Activated CD4-positive, alpha-beta T cell treated with anti-CD3 and anti-CD28 coated beads, Interleukin-2, amount 50 U/mL, for 4 hours (primary cell): ENCODE measurements around the gene WDR72.
"Not testable (repeated sequence)": the region's sequence is repeated elsewhere in the genome, so short reads cannot be mapped to it uniquely, and the experiment has no call there.

ENCODE experiments used
- DNase-seq, 2 experiments: peaks; one replicate each; pipeline ENCODE4 v3.0.0-alpha.2; 2020

The WDR72 gene

GRCh38 chr15:53588773-53589172 is 170.7 kb downstream of the WDR72 start:
- no peak for DNase-seq

DNA sequence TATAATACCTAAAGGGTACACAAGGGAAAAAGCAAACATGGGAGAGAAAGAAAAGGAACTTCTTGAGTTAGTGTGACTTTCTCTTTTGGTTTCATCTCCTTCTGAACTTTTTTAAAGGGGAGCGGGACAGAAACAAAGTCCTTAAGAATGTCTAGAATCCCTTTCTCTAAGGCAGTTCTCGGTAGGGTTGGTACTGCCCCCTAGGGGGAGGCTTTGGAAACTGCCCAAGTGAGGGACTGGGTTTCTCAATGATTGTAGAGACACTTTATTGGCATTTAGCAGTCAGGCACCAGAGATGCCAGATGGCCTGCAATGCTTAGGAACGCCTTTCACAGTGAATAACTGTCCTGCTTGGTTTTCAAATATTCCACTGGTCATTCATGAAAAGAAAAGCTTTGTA is 172.7 kb downstream of the WDR72 start:
- DNase-seq: no peak

DNA sequence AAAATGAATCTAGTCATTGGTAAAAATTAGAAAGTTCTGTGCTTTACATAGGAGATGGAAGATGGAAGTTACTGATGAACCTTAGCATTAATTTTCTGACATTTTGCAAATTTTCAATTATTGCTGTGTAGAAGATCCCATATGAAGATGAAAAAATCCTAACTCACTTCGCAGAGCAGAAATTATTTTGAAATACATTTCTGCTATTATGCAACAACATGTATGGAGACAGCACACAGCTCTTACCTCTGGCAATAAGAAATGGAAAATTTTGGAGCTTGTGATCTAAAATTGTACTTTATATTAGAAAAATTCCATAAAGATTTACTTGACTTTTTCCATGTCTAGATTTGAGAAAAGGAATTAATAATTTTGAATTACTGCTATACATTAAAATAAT is 177.9 kb downstream of the WDR72 start:
- no peak for DNase-seq

- no peak for DNase-seq
Measured at GRCh38 chr15:53580366-53580765, 179.1 kb downstream of the WDR72 start.

DNA sequence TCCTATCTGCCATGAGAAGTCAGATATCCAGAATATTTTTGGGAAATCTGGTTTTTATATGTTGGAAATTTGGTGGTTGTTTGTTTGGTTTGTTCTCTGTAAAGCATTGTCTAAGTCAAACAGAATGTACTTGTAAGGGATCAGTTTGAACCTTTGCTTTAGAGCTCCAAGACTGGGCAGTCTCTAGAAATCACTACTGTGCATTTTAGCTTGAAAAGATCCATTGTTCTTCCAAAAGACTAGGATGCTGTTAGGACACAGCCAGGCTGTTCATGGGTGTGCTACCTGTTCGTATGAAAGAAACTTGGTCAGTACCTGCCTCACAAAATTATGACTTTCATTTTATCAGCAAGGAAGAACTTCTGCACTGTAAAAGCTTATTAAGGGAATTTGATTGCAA is 182.6 kb downstream of the WDR72 start:
- DNase-seq: no peak

DNA sequence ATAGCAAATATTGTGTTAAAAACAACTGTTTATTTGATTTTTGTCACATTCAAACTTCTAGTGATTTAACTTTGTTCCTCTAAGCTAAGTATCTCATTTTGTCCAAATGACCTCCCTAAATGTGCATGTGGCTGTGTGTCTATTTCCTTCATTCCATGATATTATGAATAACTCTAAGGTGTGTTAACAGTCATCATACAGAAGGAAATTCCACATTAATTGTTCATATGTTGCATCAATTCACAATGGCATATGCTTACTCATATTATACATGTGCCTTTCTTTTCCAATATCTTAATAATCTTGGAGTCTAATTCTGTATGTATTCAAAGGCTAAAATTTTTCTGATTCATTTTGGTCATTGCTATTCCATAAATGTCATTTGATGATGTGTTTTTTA is 186.4 kb downstream of the WDR72 start:
- DNase-seq: no peak

DNA sequence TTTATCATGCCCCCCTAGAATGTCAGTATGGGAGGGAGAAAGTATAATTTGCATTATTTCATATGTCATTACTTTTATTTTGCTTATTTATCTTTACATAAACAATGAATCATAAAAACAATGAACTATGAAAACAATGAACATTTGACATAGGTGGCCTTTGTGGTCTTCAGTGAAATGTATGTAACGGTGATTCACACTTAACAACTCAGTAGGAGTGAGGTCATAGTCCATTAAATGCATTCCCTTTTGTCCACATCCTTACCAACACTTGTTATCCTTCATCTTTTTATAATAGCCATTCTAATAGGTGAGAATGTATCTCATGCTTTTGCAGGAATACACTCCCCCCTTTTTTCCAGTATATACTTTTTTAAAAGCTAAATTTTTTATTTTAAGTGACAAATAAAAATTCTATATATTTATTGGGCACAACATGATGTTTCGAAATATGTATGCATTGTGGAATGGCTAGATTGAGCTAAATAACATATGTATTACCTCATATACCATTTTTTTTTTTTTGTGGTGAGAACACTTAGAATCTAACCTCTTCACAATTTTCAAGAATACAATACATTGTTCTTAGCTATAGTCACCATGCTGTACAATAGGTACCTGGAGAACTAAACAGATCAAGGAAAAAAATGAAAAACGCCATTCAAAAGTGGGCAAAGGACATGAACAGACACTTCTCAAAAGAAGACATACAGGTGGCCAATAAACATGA is 189.5 kb downstream of the WDR72 start:
- no peak for DNase-seq

DNA sequence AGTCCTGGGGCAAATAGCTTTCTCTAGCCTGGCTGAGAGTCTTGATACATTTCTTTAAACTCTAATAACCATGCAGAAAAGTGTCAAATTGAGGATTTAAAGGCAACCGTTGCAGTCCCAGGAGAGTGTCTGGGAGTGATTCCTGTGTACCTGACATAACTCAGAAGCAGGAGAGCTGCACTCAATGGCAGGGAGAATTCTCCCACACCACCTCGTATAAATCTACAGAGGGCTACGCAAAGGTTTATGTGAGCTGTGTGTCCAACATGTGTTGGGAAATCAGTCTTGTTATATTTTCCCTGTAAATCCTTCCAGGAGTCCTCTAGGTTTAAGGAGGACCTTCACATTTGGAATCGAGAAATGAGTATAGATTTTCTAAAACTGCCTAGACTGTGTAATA is 192.6 kb downstream of the WDR72 start:
- no peak for DNase-seq

GRCh38 chr15:53565721-53566120 is 193.7 kb downstream of the WDR72 start:
- no peak for DNase-seq

DNA sequence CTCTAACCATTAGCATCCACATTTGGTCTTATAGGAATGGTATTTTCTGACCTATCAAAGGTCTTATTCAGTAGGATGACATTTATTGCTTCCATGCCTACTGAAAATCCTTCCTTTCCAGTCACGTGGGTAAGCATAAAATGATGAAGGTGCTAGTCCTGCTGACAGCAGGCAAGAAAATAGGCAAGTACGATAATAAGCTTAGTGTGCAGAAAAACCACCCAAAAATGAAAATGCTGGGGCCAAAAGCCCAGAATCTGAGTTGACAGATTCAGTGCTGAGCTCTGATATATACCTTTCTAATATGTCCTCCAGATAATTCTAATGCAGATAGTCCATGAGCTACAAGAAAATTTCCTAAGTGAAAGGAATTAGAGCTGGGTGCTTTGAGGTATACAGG is 194.8 kb downstream of the WDR72 start:
- DNase-seq: no peak

- DNase-seq: no peak
Measured at GRCh38 chr15:53563627-53564026, 195.8 kb downstream of the WDR72 start.

GRCh38 chr15:53559364-53560277 is 199.8 kb downstream of the WDR72 start:
- no peak for DNase-seq

- no peak for DNase-seq
Measured at GRCh38 chr15:53558384-53558783, 201.1 kb downstream of the WDR72 start.

DNA sequence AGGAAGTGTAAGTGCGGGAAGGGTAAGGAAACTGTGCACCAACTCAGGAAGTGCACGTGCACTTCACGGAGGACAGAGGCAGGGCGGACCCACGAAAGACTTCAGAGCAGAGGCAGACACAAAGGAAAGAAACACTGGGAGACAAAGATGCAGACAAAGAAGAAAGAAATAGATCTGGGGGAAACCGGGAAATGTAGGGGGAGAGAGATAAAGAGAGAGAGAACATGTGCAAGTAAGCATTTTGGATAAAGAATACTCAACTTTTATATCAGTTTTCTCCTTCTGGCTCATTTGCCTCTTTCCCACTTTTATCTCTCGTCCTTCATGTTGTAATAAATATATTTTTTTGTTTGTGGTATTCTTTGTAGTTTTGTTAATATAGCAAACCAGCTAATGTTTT is 204.2 kb downstream of the WDR72 start:
- no peak for DNase-seq

GRCh38 chr15:53549697-53550305 is 209.7 kb downstream of the WDR72 start:
- DNase-seq: no peak

- no peak for DNase-seq
Measured at GRCh38 chr15:53548236-53548635, 211.2 kb downstream of the WDR72 start.

DNA sequence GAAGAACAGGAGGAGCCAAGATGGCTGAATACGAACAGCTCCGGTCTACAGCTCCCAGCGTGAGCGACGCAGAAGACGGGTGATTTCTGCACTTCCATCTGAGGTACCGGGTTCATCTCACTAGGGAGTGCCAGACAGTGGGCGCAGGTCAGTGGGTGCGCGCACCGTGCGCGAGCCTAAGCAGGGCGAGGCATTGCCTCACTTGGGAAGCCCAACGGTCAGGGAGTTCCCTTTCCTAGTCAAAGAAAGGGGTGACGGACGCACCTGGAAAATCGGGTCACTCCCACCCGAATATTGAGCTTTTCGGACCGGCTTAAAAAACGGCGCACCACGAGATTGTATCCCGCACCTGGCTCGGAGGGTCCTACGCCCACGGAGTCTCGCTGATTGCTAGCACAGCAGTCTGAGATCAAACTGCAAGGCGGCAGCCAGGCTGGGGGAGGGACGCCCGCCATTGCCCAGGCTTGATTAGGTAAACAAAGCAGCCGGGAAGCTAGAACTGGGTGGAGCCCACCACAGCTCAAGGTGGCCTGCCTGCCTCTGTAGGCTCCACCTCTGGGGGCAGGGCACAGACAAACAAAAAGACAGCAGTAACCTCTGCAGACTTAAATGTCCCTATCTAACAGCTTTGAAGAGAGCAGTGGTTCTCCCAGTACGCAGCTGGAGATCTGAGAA is 218.7 kb downstream of the WDR72 start:
- not testable (repeated sequence) for DNase-seq

GRCh38 chr15:53539878-53540277 is 219.6 kb downstream of the WDR72 start:
- DNase-seq: no peak

- DNase-seq: no peak
Measured at GRCh38 chr15:53536479-53537120, 222.9 kb downstream of the WDR72 start.

DNA sequence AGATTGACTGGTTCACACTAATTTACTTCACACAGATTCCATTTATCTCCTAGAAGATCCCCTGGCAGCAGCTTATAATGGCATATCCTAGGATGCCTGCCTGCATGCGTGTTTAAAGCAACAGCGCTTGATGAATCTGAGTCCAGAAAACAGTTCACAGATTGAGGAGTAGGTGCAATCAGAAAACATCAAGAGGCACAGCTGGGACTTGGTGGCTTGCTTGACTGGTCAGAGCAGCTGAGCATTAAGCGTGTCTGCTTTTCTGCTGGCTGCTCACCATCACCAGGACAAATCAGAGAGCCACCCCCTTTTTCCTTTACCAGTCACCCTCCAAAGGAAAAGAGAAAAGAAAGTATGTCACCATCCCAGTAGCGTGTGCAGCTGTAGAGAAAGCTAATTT is 223.6 kb downstream of the WDR72 start:
- DNase-seq: no peak

DNA sequence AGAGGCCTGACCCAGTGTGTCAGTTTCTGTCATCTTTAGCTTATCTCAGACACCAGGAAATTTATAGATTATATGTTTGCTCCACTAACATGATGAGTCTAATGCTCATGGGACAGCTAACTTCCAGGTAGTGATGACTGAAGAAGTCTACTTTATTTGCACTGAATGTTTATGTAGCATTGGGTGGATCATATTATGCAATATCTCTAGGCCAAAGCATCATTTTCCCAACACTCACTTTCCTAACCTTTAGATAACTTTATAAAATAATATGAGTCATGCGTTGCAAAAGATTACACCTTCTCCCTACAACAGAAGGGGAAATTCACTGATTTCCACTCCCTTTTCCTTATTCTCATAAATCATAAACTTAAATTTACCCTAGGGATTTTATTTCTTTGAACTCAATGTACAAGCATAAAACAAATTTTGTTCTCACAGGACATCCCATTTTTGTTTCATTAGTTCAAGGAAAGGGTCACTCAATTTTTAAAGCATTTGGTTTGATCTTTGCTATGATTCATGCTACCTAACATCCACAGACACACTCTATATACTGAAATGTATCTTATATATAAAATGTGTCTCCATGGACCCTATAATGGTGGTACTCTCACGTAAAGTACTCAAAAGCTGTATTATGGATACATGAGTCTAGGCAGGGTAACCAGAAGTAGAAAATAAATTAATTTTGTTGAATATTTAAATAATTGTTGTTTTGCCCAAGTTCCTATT is 225.2 kb downstream of the WDR72 start:
- DNase-seq: no peak

DNA sequence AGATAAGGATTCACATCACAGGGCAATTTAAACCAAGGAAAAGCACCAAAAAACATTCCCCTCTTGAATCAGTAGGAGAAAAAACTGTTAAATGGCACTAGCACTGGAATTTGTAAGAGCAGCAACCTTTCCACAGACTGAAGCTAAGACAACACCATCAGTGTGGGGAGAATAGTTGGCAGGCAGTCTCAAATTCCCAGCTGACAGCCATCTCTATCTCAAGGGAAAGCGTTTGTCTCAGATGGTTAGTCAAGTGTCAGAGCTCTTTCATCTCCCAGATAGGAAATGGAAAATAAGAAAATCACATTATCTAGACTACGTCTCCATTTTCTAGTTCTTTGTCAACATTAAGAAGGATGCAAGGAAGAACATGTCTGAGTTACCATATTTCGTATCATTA is 228.7 kb downstream of the WDR72 start:
- DNase-seq: no peak
